MM.1S (cell line): ENCODE measurements around the gene CHRNE.

Experiments
- DNase-seq: peaks from one replicate; pipeline ENCODE4 v3.0.0-alpha.2; 2015
- H2AFZ ChIP-seq: fragments of 300-600 bp; sonication (generic); 2 replicates; pipeline ENCODE4 v1.6.0; 2016; ENCODE audit warnings: antibody characterized with exemption, low read length
- H3F3A ChIP-seq: fragments of 300-600 bp; sonication (generic); 2 replicates; pipeline ENCODE4 v1.6.1; 2016; ENCODE audit warnings: mild to moderate bottlenecking, antibody characterized with exemption, low read length, moderate library complexity, mixed read lengths; ENCODE audit not compliant: insufficient read depth
- H3K27ac ChIP-seq: fragments of 300-600 bp; sonication (generic); 2 replicates; pipeline ENCODE4 v1.5.1; 2016; ENCODE audit warnings: mild to moderate bottlenecking, low read length
- H3K27me3 ChIP-seq: fragments of 300-600 bp; sonication (generic); replicated peaks from 2 replicates; pipeline ENCODE4 v1.6.0; 2016; ENCODE audit warnings: low read length; ENCODE audit not compliant: insufficient read depth
- H3K36me3 ChIP-seq: fragments of 300-600 bp; sonication (generic); replicated peaks from 2 replicates; pipeline ENCODE4 v1.6.1; 2016; ENCODE audit warnings: mild to moderate bottlenecking, low read length, mixed read lengths; ENCODE audit not compliant: insufficient read depth
- H3K4me1 ChIP-seq: fragments of 300-600 bp; sonication (generic); 2 replicates; pipeline ENCODE4 v1.6.1; 2016; ENCODE audit warnings: low read length, mixed read lengths
- H3K4me2 ChIP-seq: fragments of 300-600 bp; sonication (generic); 2 replicates; pipeline ENCODE4 v1.6.0; 2016; ENCODE audit warnings: low read depth, low read length
- H3K4me3 ChIP-seq: fragments of 300-600 bp; sonication (generic); 2 replicates; pipeline ENCODE4 v1.5.1; 2016; ENCODE audit warnings: low read length, mixed read lengths
- H3K79me2 ChIP-seq: fragments of 300-600 bp; sonication (generic); 2 replicates; pipeline ENCODE4 v1.6.1; 2016; ENCODE audit warnings: mixed run types, low read length, mixed read lengths
- H3K9ac ChIP-seq: fragments of 300-600 bp; sonication (generic); 2 replicates; pipeline ENCODE4 v1.6.1; 2016; ENCODE audit warnings: low read length, mixed read lengths
- H3K9me2 ChIP-seq: fragments of 300-600 bp; sonication (generic); replicated peaks from 2 replicates; pipeline ENCODE4 v1.6.1; 2016; ENCODE audit warnings: mild to moderate bottlenecking, low read length, mixed read lengths; ENCODE audit not compliant: insufficient read depth
- H3K9me3 ChIP-seq: fragments of 300-600 bp; sonication (generic); replicated peaks from 2 replicates; pipeline ENCODE4 v1.6.1; 2016; ENCODE audit warnings: mild to moderate bottlenecking, low read length, mixed read lengths; ENCODE audit not compliant: insufficient read depth
- H4K20me1 ChIP-seq: fragments of 300-600 bp; sonication (generic); 2 replicates; pipeline ENCODE4 v1.6.1; 2016; ENCODE audit warnings: mild to moderate bottlenecking, low read length, moderate library complexity, mixed read lengths; ENCODE audit not compliant: insufficient read depth
- CTCF ChIP-seq: fragments of 300-600 bp; sonication (generic); IDR thresholded peaks from 2 replicates; pipeline ENCODE4 v1.5.1; 2016; ENCODE audit warnings: antibody characterized with exemption, low read length, mixed read lengths
- EZH2 ChIP-seq: fragments of 300-600 bp; sonication (generic); optimal IDR thresholded peaks from 2 replicates; pipeline ENCODE3; 2017; ENCODE audit warnings: low read depth, mild to moderate bottlenecking, antibody characterized with exemption, low read length, mixed read lengths
- EZH2phosphoT487 ChIP-seq: fragments of 300-600 bp; sonication (generic); IDR thresholded peaks from 2 replicates; pipeline ENCODE4 v1.6.1; 2018; ENCODE audit warnings: antibody characterized with exemption, low read length

The CHRNE gene

GRCh38 chr17:4946312-4946976 is 43.5 kb upstream of the CHRNE start:
- H3K9me3 ChIP-seq, result no peaks in the 10 kb centered on the region
- peaks cover 75% of the 10 kb centered on the region for H3F3A ChIP-seq
- H3K4me3 ChIP-seq, result peak overlapping the region; percentile 99
- no peaks in the 10 kb centered on the region for H3K9me2 ChIP-seq
- TF ChIP-seq EZH2 (no peak), EZH2phosphoT487 (no peak), CTCF (no peak)
- peak overlapping the region; percentile 99 for H3K9ac ChIP-seq
- no peaks in the 10 kb centered on the region for H3K27me3 ChIP-seq
- H3K36me3 ChIP-seq, result no peaks in the 10 kb centered on the region
- peak overlapping the region; percentile 95 for H3K4me2 ChIP-seq
- H4K20me1 ChIP-seq, result peaks cover 28% of the 10 kb centered on the region
- H3K4me1 ChIP-seq, result peaks cover 46% of the 10 kb centered on the region
- H2AFZ ChIP-seq, result no peak overlapping the region
- peak overlapping the region; percentile 54 for H3K27ac ChIP-seq
- DNase-seq, result no peak
- H3K79me2 ChIP-seq, result peaks cover 74% of the 10 kb centered on the region

- Histone ChIP-seq H3K4me2 (peak overlapping the region; percentile 95), H2AFZ (no peak overlapping the region), H3K79me2 (peaks cover 80% of the 10 kb centered on the region), H3K36me3 (no peaks in the 10 kb centered on the region), H3K9ac (peak overlapping the region; percentile 99; the same call in 1 of the 2 replicates), H3K9me3 (no peaks in the 10 kb centered on the region), H3K27ac (peak overlapping the region; percentile 55; the same call in 1 of the 2 replicates), H4K20me1 (peaks cover 28% of the 10 kb centered on the region), H3K9me2 (no peaks in the 10 kb centered on the region), H3K4me3 (peak overlapping the region; percentile 99), H3F3A (peaks cover 78% of the 10 kb centered on the region), H3K27me3 (no peaks in the 10 kb centered on the region), H3K4me1 (peaks cover 41% of the 10 kb centered on the region)
- no peak for TF ChIP-seq CTCF
- TF ChIP-seq EZH2, result no peak
- no peak for TF ChIP-seq EZH2phosphoT487
- no peak for DNase-seq
These were observed 43.0 kb upstream of the CHRNE start for GRCh38 chr17:4945944-4946280.

DNA sequence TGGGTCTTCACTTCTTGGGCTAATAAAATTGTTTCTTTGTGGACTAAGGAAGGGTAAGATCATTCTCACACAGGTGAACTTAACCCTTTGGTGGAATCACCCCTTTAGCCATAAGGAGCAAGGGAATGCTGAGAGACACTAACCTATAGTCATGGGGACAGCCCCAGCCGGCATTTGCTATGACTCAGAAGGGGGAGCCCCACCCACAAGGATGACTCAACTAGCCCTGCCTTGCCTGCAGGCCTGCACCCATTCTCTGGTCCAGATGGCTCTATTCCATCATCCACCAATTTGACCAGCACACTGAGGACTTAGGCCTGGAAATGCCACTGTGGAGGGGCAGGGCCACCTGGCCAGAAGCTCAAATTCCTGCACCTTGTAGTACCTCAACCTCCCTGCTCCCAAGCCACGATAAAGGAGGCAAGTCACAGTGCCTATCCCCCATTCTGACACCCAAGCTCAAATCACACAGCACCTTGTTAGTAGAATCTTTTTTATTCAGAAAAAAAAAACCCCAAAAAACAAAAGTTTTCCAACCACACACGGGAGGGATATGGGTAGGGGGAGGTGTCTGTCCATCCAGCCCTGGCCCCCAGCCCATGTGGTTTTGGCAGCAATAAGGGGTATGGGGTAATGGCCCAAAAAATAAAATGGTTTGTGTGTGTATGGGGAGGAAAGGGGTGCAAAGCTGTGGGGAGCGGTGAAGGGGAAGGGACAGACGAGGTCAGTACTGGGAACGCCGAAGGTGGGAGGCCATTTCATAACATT is 42.5 kb upstream of the CHRNE start:
- DNase-seq, result peak; percentile 61
- TF ChIP-seq EZH2phosphoT487, result no peak
- TF ChIP-seq EZH2, result no peak
- no peak for TF ChIP-seq CTCF
- Histone ChIP-seq H3K9me2 (no peaks in the 10 kb centered on the region), H3K9me3 (no peaks in the 10 kb centered on the region), H3K4me3 (no peak overlapping the region), H2AFZ (no peak overlapping the region), H3K27me3 (no peaks in the 10 kb centered on the region), H3K4me2 (peak overlapping the region; percentile 95), H3K9ac (no peak overlapping the region; the same call in 1 of the 2 replicates), H4K20me1 (peaks cover 28% of the 10 kb centered on the region), H3K27ac (peak overlapping the region; percentile 55; the same call in 1 of the 2 replicates), H3K79me2 (peaks cover 83% of the 10 kb centered on the region), H3F3A (peaks cover 81% of the 10 kb centered on the region), H3K36me3 (no peaks in the 10 kb centered on the region), H3K4me1 (peaks cover 35% of the 10 kb centered on the region)
